ENCODE data around the gene PGGT1B.

The PGGT1B gene

DNA sequence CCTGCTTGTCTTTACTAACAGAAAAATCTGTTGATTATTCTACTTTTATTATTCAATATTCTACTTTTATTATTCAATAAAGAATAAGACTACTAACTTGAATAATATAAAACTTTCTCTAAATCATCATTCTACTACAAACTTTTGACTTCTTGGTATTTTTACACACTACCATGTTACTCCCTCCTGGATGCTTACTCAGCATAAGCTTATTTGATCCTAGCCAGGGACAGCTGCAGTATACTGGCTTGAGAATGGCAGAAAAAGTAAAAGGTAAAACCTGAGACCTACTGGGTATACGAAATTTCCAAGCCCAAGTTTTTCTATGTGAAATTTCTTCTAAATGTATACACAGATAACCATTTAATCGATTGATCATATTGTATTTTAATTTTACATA is 26.1 kb downstream of the PGGT1B start:
- no peak for DNase-seq (ENCODE audit: insufficient read length, low spot score)
- no peak for FAIRE-seq
- TF ChIP-seq, protein P1, sequence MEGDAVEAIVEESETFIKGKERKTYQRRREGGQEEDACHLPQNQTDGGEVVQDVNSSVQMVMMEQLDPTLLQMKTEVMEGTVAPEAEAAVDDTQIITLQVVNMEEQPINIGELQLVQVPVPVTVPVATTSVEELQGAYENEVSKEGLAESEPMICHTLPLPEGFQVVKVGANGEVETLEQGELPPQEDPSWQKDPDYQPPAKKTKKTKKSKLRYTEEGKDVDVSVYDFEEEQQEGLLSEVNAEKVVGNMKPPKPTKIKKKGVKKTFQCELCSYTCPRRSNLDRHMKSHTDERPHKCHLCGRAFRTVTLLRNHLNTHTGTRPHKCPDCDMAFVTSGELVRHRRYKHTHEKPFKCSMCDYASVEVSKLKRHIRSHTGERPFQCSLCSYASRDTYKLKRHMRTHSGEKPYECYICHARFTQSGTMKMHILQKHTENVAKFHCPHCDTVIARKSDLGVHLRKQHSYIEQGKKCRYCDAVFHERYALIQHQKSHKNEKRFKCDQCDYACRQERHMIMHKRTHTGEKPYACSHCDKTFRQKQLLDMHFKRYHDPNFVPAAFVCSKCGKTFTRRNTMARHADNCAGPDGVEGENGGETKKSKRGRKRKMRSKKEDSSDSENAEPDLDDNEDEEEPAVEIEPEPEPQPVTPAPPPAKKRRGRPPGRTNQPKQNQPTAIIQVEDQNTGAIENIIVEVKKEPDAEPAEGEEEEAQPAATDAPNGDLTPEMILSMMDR (IDR thresholded peaks at IDR 0.05; ENCODE audit: insufficient read depth, missing control alignments): no peak

DNA sequence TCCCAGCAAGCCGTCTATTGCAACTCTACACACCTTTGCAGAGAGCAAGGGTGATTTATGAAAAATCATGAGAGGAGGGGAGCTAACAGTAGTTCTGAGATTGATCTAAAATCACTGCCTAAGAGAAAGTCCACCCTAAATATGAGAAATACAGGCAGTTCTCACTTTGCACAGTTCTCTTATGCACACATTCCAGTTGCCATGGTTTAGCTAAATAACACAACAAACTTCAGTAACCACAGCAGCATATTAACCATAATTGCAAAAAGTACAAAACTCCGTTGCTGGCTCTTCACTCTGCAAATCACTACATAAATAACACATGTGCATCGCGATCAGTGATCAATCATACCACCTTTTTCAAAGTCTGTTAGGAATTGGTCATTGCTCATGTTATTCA is 31.1 kb downstream of the PGGT1B start:
- no peak for DNase-seq (ENCODE audit: insufficient read length, low spot score)
- FAIRE-seq: no peak
- TF ChIP-seq, protein P1 (IDR thresholded peaks at IDR 0.05; ENCODE audit: insufficient read depth, missing control alignments): no peak

DNA sequence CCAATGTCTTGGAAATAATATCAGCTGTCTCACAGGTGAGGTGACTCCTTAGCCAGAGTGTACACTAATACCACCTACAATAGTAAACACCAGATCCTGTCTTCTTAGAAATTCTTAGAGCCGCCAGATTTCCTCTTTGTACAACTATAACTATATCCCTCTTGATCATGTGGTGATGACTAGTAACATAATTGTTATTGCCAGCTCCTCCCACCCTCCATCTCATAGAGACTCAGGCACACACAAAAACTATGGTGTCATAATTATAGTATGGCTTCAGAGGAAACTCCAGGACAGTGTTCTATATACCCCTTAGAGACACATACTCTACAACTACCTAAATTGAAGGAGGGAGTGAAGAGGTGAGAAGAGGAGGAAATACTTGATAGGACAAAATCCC is 33.1 kb downstream of the PGGT1B start:
- DNase-seq (ENCODE audit: insufficient read length, low spot score) (no peak), FAIRE-seq (no peak)
- TF ChIP-seq, protein P1 (IDR thresholded peaks at IDR 0.05; ENCODE audit: insufficient read depth, missing control alignments): no peak

DNA sequence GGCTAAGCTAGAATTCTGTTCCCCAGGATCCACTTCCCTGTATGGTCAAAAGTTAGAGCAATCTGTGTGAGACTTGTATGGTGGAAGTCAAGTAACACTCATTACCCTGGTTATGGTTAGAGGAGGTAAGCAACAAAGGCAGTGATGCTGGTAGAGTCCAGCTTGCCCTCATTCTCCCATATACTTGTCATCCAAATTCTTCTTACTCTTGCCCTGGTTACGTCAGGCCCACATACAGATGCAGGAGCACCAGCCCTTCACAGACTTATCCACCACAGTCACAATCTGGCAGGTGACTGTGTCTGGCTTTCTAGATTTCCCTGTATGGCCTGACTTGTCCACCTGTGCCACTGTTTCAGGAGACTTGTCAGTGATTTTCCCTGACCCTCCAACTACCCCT is 35.4 kb downstream of the PGGT1B start:
- FAIRE-seq (no peak), DNase-seq (ENCODE audit: insufficient read length, low spot score) (no peak)
- TF ChIP-seq, protein P1 (IDR thresholded peaks at IDR 0.05; ENCODE audit: insufficient read depth, missing control alignments): no peak

DNA sequence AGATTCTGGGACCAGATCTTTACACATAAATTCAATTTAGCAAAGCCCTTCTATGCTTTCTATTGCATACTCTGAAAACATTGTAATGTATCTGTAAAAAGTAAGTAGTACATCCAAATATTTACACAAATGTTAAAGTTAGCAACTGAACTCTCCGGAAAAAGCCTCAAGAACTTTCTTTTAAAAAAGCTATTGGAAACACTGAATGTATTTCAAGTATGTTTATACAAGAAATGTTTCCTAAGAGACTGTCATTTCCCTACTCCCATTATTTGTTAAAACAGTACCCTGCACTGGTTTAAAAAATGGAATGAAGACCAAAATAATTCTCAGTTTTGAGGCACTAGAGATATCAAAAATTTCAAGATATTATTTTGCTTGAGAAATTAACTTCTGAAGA is 48.1 kb downstream of the PGGT1B start:
- TF ChIP-seq, protein P1 (IDR thresholded peaks at IDR 0.05; ENCODE audit: insufficient read depth, missing control alignments): no peak
- DNase-seq (ENCODE audit: insufficient read length, low spot score) (no peak), FAIRE-seq (no peak)

DNA sequence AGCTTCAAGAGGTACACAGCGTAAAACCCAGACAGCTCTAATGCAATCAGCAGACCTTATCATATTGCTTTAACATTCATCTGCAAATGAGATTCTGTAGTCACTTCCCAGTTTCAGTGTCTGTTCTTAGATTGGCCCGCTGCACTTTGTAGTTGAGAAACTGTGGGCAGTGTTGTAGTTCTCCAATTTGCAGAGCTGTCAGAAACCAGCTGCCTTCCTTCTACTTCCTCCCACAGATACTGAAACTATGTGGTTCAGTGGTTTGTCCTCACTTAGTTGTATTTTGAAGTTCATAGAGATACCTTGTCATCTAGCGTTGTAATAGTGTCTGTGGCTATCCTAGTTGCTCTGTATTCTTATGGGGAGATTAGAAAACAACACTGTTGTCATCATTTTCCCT is 53.4 kb downstream of the PGGT1B start:
- DNase-seq (ENCODE audit: insufficient read length, low spot score) (no peak), FAIRE-seq (no peak)
- TF ChIP-seq, protein P1 (IDR thresholded peaks at IDR 0.05; ENCODE audit: insufficient read depth, missing control alignments): no peak

DNA sequence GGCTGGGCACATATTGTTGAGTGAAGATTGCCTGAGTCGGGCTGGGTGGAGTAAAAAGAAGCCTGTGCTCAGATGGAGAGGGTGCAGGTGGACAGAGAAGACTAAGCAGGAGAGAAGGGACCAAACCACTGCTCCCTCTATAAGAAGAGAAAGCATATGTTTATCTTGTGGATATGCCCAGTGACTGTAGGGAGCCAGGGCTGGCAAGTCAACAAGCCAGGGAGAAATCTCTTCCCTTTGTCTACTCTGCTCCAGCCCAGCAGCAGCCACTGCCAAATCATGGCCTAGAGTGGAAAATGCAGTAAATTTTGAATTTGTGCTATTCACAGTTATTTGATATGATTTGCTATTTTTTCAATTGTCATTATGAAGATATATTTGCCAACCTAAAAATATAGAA is 59.7 kb downstream of the PGGT1B start:
- TF ChIP-seq, protein P1 (IDR thresholded peaks at IDR 0.05; ENCODE audit: insufficient read depth, missing control alignments): no peak
- DNase-seq (ENCODE audit: insufficient read length, low spot score): no peak
- no peak for FAIRE-seq
